COLO668 (cell line): ENCODE measurements around the gene LSM3.
A peak's percentile ranks its signal among the peaks of the same experiment; 100 is the strongest.

Source experiments
- DNase-seq: peaks from one replicate; lab custom pipeline; 2025; ENCODE audit not compliant: unreplicated experiment; lab: John Stamatoyannopoulos, UW

Gene LSM3

GRCh38 chr3:14178247-14179113 is at the start of gene LSM3, which contains the start of gene XPC:
Gene LSM3, plus strand, starts transcription at chr3:14178817. Its CDS starts 44 bp downstream, at chr3:14178861.
Gene XPC, minus strand, starts transcription at chr3:14178601. Its CDS starts 33 bp downstream, at chr3:14178568.
- DNase-seq: peak; percentile 89

GRCh38 chr3:14129296-14129695 is 49.3 kb upstream of the LSM3 start:
- no peak for DNase-seq

- no peak for DNase-seq
These were observed 48.4 kb upstream of the LSM3 start for GRCh38 chr3:14130230-14130629.

- DNase-seq: no peak
These were observed 47.9 kb upstream of the LSM3 start for GRCh38 chr3:14130707-14131106.

- no peak for DNase-seq
These were observed 47.5 kb upstream of the LSM3 start for GRCh38 chr3:14131134-14131533.

- no peak for DNase-seq
These were observed 46.5 kb upstream of the LSM3 start for GRCh38 chr3:14132120-14132519.

- no peak for DNase-seq
These were observed 45.9 kb upstream of the LSM3 start for GRCh38 chr3:14132689-14133088.

- DNase-seq: no peak
These were observed 45.3 kb upstream of the LSM3 start for GRCh38 chr3:14133188-14133800.

- DNase-seq: no peak
These were observed 44.7 kb upstream of the LSM3 start for GRCh38 chr3:14133876-14134275.

GRCh38 chr3:14134291-14134690 is 44.3 kb upstream of the LSM3 start:
- DNase-seq: no peak

- no peak for DNase-seq
These were observed 43.0 kb upstream of the LSM3 start for GRCh38 chr3:14135581-14135980.

- DNase-seq: no peak
These were observed 41.6 kb upstream of the LSM3 start for GRCh38 chr3:14137004-14137403.

- no peak for DNase-seq
These were observed 41.2 kb upstream of the LSM3 start for GRCh38 chr3:14137445-14137844.

GRCh38 chr3:14138109-14138877 is 40.3 kb upstream of the LSM3 start:
- DNase-seq: no peak

GRCh38 chr3:14138878-14139655 is 39.5 kb upstream of the LSM3 start:
- DNase-seq: no peak

- no peak for DNase-seq
These were observed 38.8 kb upstream of the LSM3 start for GRCh38 chr3:14139771-14140170.

- DNase-seq: no peak
These were observed 37.9 kb upstream of the LSM3 start for GRCh38 chr3:14140668-14141067.

- DNase-seq: peak; percentile 15
These were observed 37.5 kb upstream of the LSM3 start for GRCh38 chr3:14141144-14141543.

- no peak for DNase-seq
These were observed 36.8 kb upstream of the LSM3 start for GRCh38 chr3:14141602-14142341.
